Activated CD4-positive, alpha-beta T cell treated with anti-CD3 and anti-CD28 coated beads, Interleukin-2, amount 50 U/mL, for 24 hours (primary cell): Measurements from ENCODE around the gene RHOF.

ENCODE experiments used
- DNase-seq, 2 donors: peaks; one replicate each; pipeline ENCODE4 v3.0.0-alpha.2; 2020; ENCODE audit warnings: low read depth in 1 of 2, low spot score in 1 of 2

RHOF gene

GRCh38 chr12:121805171-121806008 is 11.9 kb upstream of the RHOF start:
- DNase-seq, result no peak

- no peak for DNase-seq
Measured at GRCh38 chr12:121804417-121805111, 11.1 kb upstream of the RHOF start.

- DNase-seq, result no peak
Measured at GRCh38 chr12:121803861-121804416, 10.5 kb upstream of the RHOF start, which contains the start of gene SETD1B. TSS of gene SETD1B (plus strand) at chr12:121804009. CDS start at chr12:121804738, 729 bp downstream.

- DNase-seq, result peak; percentile 76 to 84
Measured at GRCh38 chr12:121802843-121803698, 9.6 kb upstream of the RHOF start.

GRCh38 chr12:121802485-121802842 is 9.0 kb upstream of the RHOF start:
- no peak for DNase-seq

- no peak for DNase-seq
Measured at GRCh38 chr12:121801595-121802484, 8.4 kb upstream of the RHOF start.

GRCh38 chr12:121800694-121801594 is 7.5 kb upstream of the RHOF start:
- peak in 1 of 2 donors; percentile 56 for DNase-seq

GRCh38 chr12:121799842-121800693 is 6.6 kb upstream of the RHOF start:
- peak; percentile 61 to 74 for DNase-seq

- DNase-seq, result no peak
Measured at GRCh38 chr12:121799156-121799841, 5.8 kb upstream of the RHOF start.

- no peak for DNase-seq
Measured at GRCh38 chr12:121798787-121799155, 5.3 kb upstream of the RHOF start.

GRCh38 chr12:121797937-121798786 is 4.7 kb upstream of the RHOF start:
- no peak for DNase-seq

- no peak for DNase-seq
Measured at GRCh38 chr12:121796855-121797751, 3.6 kb upstream of the RHOF start.

- DNase-seq, result peak; percentile 76 to 79
Measured at GRCh38 chr12:121795034-121795968, 1.8 kb upstream of the RHOF start.

- DNase-seq, result no peak
Measured at GRCh38 chr12:121794534-121795033, 1.1 kb upstream of the RHOF start.
